ENCODE measurements around the gene DNASE1L3. TPM values are rescaled to one million over a fixed set of nuclear protein-coding genes. Genes with fewer than 3 reads are reported as not detected.

DNASE1L3 gene
- total and polyA plus RNA-seq, 2 of the 4 experiments (the other 2 are of a cell fraction): not detected

DNA sequence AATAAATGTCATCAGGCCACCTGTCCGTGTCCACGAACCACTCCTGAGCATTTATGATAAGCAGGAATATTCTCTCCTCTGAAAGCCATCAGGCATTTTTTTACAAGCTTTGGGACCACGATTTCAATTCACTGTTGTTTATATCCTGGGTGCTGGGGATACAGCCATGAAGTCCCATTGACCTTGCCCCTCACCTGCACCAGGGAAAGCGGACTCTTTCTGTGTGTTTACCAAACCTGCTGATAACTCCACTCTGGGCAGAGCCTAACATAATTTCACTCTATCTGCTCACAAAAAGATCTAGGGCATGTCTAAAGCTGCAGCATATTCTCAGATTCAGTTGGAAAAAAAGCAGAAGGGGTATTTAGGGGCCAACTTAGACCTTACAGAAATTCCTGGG, 4.8 kb downstream of the DNASE1L3 start:
- no peak overlapping the region for H3K4me2 ChIP-seq (ENCODE audit: low read depth, low read length)
- no peak overlapping the region for H4K91ac ChIP-seq (ENCODE audit: insufficient read depth, low read depth, low read length)
- no peaks in the 10 kb centered on the region for H3K9me1 ChIP-seq (ENCODE audit: insufficient read depth, low read length)
- H2BK15ac ChIP-seq (ENCODE audit: low read depth, low read length): no peak overlapping the region
- no peak overlapping the region for H4K8ac ChIP-seq (ENCODE audit: low read depth in 2 of 2, low read length in 2 of 2)
- H3K27me3 ChIP-seq (ENCODE audit: control insufficient read depth, insufficient read depth, low read length): peaks cover 32% of the 10 kb centered on the region
- WGBS, 2 experiments (ENCODE audit: extremely low coverage in 2 of 2, insufficient read length in 1 of 2): 100% methylated on average over 2 of the region's 4 CpGs; no CpG with 5 or more reads in 1 of the 2 experiments
- H3K4ac ChIP-seq (ENCODE audit: low read depth, low read length): no peak overlapping the region
- no peak overlapping the region for H2AK5ac ChIP-seq (ENCODE audit: low read depth, low read length)
- no peak overlapping the region for H3K9ac ChIP-seq (ENCODE audit: low read depth, low read length)
- H3K14ac ChIP-seq (replicated peaks; ENCODE audit: low read depth, low read length): no peak overlapping the region
- H2AFZ ChIP-seq (replicated peaks; ENCODE audit: low read length, poor library complexity): no peak overlapping the region
- H3K36me3 ChIP-seq (ENCODE audit: control insufficient read depth, insufficient read depth, low read length): no peaks in the 10 kb centered on the region
- no peak overlapping the region for H2BK20ac ChIP-seq (ENCODE audit: low read depth, low read length)
- peaks cover 2% of the 10 kb centered on the region; the same call in 1 of the 2 replicates for H3K9me3 ChIP-seq (ENCODE audit: control insufficient read depth, insufficient read depth, low read length)
- ATAC-seq (ENCODE audit: low read depth) (no peak), DNase-seq (no peak)
- H2AK9ac ChIP-seq (replicated peaks; ENCODE audit: low read depth, low read length, poor library complexity): no peak overlapping the region
- no peak overlapping the region for H3K27ac ChIP-seq (ENCODE audit: insufficient read depth, low read length)
- CTCF ChIA-PET: interaction anchor here (1.2 kb wide), 1 partner anchor 28 kb away, joined by 4 read pairs; no protein-coding TSS in a partner anchor
- H3K18ac ChIP-seq (ENCODE audit: low read depth, low read length): no peak overlapping the region
- no peak overlapping the region for H2BK5ac ChIP-seq (ENCODE audit: low read depth, low read length, poor library complexity, severe bottlenecking)
- TF ChIP-seq MAZ (IDR thresholded peaks at IDR 0.05; ENCODE audit: borderline replicate concordance, low read depth, low read length): no peak
- TF ChIP-seq, protein P1, sequence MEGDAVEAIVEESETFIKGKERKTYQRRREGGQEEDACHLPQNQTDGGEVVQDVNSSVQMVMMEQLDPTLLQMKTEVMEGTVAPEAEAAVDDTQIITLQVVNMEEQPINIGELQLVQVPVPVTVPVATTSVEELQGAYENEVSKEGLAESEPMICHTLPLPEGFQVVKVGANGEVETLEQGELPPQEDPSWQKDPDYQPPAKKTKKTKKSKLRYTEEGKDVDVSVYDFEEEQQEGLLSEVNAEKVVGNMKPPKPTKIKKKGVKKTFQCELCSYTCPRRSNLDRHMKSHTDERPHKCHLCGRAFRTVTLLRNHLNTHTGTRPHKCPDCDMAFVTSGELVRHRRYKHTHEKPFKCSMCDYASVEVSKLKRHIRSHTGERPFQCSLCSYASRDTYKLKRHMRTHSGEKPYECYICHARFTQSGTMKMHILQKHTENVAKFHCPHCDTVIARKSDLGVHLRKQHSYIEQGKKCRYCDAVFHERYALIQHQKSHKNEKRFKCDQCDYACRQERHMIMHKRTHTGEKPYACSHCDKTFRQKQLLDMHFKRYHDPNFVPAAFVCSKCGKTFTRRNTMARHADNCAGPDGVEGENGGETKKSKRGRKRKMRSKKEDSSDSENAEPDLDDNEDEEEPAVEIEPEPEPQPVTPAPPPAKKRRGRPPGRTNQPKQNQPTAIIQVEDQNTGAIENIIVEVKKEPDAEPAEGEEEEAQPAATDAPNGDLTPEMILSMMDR (conservative IDR thresholded peaks at IDR 0.05; ENCODE audit: low read depth, low read length): no peak
- no peak for TF ChIP-seq NFE2L2 (IDR thresholded peaks at IDR 0.05; ENCODE audit: low read depth, low read length)
- TF ChIP-seq RAD21 (IDR thresholded peaks at IDR 0.05; ENCODE audit: low read length): no peak
- TF ChIP-seq MAFK (IDR thresholded peaks at IDR 0.05; ENCODE audit: low read depth, low read length): no peak
- no peak for TF ChIP-seq POLR2A (IDR thresholded peaks at IDR 0.05; ENCODE audit: low read depth, low read length)
- TF ChIP-seq, protein P2, sequence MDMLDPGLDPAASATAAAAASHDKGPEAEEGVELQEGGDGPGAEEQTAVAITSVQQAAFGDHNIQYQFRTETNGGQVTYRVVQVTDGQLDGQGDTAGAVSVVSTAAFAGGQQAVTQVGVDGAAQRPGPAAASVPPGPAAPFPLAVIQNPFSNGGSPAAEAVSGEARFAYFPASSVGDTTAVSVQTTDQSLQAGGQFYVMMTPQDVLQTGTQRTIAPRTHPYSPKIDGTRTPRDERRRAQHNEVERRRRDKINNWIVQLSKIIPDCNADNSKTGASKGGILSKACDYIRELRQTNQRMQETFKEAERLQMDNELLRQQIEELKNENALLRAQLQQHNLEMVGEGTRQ (IDR thresholded peaks at IDR 0.05; ENCODE audit: low read depth, low read length): no peak
- TF ChIP-seq, protein P3, sequence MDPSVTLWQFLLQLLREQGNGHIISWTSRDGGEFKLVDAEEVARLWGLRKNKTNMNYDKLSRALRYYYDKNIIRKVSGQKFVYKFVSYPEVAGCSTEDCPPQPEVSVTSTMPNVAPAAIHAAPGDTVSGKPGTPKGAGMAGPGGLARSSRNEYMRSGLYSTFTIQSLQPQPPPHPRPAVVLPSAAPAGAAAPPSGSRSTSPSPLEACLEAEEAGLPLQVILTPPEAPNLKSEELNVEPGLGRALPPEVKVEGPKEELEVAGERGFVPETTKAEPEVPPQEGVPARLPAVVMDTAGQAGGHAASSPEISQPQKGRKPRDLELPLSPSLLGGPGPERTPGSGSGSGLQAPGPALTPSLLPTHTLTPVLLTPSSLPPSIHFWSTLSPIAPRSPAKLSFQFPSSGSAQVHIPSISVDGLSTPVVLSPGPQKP (IDR thresholded peaks at IDR 0.05; ENCODE audit: borderline replicate concordance, low read depth, low read length): no peak
- no peak for TF ChIP-seq SMC3 (IDR thresholded peaks at IDR 0.05; ENCODE audit: low read depth, low read length)
- TF ChIP-seq BHLHE40 (IDR thresholded peaks at IDR 0.05; ENCODE audit: low read depth, low read length): no peak
- TF ChIP-seq RCOR1 (IDR thresholded peaks at IDR 0.05; ENCODE audit: insufficient replicate concordance, low read length): no peak
- TF ChIP-seq CEBPB (IDR thresholded peaks at IDR 0.05; ENCODE audit: low read depth, low read length): no peak
- in situ Hi-C loops (cut with MboI; ENCODE audit: low sequenced_read_pairs) (no loop called here), dilution Hi-C loops (cut with HindIII; ENCODE audit: low sequenced_read_pairs, unreplicated experiment) (no loop called here), intact Hi-C loops (cut with micrococcal nuclease) (no loop called here)
- H3K79me1 ChIP-seq (ENCODE audit: low read depth in 1 of 2, low read length in 2 of 2): no peaks in the 10 kb centered on the region
- no peaks in the 10 kb centered on the region for H4K20me1 ChIP-seq (ENCODE audit: insufficient read depth, low read length)
- peaks cover under 1% of the 10 kb centered on the region for H3K4me1 ChIP-seq (ENCODE audit: control insufficient read depth, insufficient read depth, low read length)
- no peak overlapping the region for H4K5ac ChIP-seq (ENCODE audit: low read depth, low read length)
- no peak overlapping the region for H3K4me3 ChIP-seq (ENCODE audit: insufficient read depth, low read depth, low read length)
- BruUV-seq (replicated peaks): no TSS peak
- POLR2A ChIA-PET (ENCODE audit: unreplicated experiment): no interaction called here
- H2BK120ac ChIP-seq (ENCODE audit: low read depth, low read length): no peak overlapping the region
- no peak overlapping the region for H3K56ac ChIP-seq (ENCODE audit: extremely low read depth, insufficient read depth, low read length)
- no peak overlapping the region for H3K23ac ChIP-seq (ENCODE audit: low read depth, low read length)

Measured in IMR-90 (cell line).